Stimulated activated CD8-positive, alpha-beta memory T cell treated with anti-CD3 and anti-CD28 coated beads, Interleukin-7, amount 100 ng/mL, for 1 hour (primary cell): Measurements from ENCODE around the gene MYO15A.

Experiments
- DNase-seq, 2 donors: peaks; one replicate each; pipeline ENCODE4 v3.0.0-alpha.2; 2020; ENCODE audit warnings: low read depth in 2 of 2

The MYO15A gene

GRCh38 chr17:18108401-18109312 lies at the start of gene MYO15A:
Gene MYO15A, plus strand, starts transcription at chr17:18108756. Its CDS starts 10,045 bp downstream, at chr17:18118801.
- DNase-seq: no peak

GRCh38 chr17:18059283-18059682 lies 49.3 kb upstream of the MYO15A start:
- DNase-seq: no peak

- no peak for DNase-seq
These were observed 44.5 kb upstream of the MYO15A start for GRCh38 chr17:18064053-18064452.

- no peak for DNase-seq
These were observed 43.0 kb upstream of the MYO15A start for GRCh38 chr17:18065546-18065945.

GRCh38 chr17:18066866-18067265 lies 41.7 kb upstream of the MYO15A start:
- no peak for DNase-seq

GRCh38 chr17:18069101-18069500 lies 39.5 kb upstream of the MYO15A start:
- no peak for DNase-seq

GRCh38 chr17:18070861-18071340 lies 37.7 kb upstream of the MYO15A start:
- DNase-seq: no peak

GRCh38 chr17:18071751-18072150 lies 36.8 kb upstream of the MYO15A start:
- DNase-seq: no peak

- DNase-seq: no peak
These were observed 33.8 kb upstream of the MYO15A start for GRCh38 chr17:18074566-18075272.

- DNase-seq: no peak
These were observed 31.6 kb upstream of the MYO15A start for GRCh38 chr17:18076936-18077335.

- no peak for DNase-seq
These were observed 29.0 kb upstream of the MYO15A start for GRCh38 chr17:18079543-18079942.

- DNase-seq: no peak
These were observed 24.3 kb upstream of the MYO15A start for GRCh38 chr17:18084256-18084655.

GRCh38 chr17:18087610-18088491 lies 20.7 kb upstream of the MYO15A start, which contains the start of gene DRG2:
Gene DRG2, plus strand, starts transcription at chr17:18087948. Its CDS starts 76 bp downstream, at chr17:18088024.
- peak; percentile 76 to 83 for DNase-seq

GRCh38 chr17:18089613-18090012 lies 18.9 kb upstream of the MYO15A start:
- DNase-seq: no peak

GRCh38 chr17:18093616-18094408 lies 14.7 kb upstream of the MYO15A start:
- DNase-seq: no peak

- DNase-seq: no peak
These were observed 14.1 kb upstream of the MYO15A start for GRCh38 chr17:18094409-18094807.

GRCh38 chr17:18099516-18099915 lies 9.0 kb upstream of the MYO15A start:
- DNase-seq: no peak

GRCh38 chr17:18100616-18101015 lies 7.9 kb upstream of the MYO15A start:
- no peak for DNase-seq

- DNase-seq: no peak
These were observed 6.7 kb upstream of the MYO15A start for GRCh38 chr17:18101828-18102227.

GRCh38 chr17:18102640-18103039 lies 5.9 kb upstream of the MYO15A start:
- DNase-seq: no peak

GRCh38 chr17:18105027-18105426 lies 3.5 kb upstream of the MYO15A start:
- no peak for DNase-seq
